ENCODE results near the gene CLTC.

Gene CLTC

DNA sequence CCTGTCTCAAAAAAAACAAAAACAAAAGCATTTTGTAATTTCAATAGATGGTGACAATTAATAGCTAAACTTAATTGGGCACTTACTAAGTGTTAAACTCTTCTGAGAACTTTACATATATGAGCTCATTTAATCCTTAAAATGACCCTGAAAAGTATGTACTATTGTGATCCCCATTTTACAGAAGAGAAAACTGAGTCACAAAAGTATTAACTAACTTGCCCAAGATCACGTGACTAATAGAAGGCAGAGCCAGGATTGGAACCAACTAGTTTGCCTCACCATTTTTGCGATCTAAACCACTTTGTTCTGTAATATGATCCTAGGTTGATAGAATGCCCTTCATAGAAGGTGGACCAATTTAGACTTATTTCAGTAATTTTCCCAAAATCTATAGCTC lies 114.0 kb downstream of the CLTC start:
- no peak for DNase-seq

DNA sequence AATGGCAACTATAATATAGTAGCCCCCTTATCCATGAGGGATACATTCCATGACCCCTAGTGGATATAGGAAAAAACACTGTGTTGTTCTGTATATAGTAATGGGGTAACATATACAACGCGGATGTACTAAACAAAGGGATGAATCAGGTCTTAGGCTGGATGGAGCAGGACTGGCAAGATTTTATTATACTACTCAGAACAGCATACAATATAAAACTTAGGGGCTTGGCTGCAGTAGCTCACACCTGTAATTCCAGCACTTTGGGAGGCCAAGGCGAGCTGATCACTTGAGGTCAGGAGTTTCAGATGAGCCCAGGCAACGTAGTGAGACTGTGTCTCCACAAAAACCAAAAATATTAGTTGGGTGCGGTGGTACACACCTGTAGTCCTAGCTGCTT lies 114.5 kb downstream of the CLTC start:
- no peak for DNase-seq

DNA sequence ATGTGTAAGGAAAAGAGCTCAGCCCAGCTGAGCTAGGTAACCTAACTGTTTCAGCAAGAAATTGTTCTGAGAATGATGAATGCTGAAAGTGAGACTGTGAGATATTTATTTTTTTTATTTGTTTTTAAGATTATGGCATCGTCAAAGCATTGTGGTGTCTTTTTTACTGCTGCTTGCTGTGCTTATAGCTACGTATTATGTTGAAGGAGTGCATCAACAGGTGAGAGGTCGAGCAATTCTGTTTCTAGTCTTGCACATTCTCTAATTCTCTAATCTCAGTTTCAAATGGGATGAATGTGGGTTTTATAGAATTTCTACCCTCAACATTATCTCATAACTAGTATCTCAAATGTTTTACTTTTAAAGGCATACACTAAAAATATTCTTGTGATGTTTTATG lies 117.6 kb downstream of the CLTC start:
- no peak for DNase-seq

GRCh38 chr17:59743842-59744241 lies 124.1 kb downstream of the CLTC start:
- DNase-seq = no peak

DNA sequence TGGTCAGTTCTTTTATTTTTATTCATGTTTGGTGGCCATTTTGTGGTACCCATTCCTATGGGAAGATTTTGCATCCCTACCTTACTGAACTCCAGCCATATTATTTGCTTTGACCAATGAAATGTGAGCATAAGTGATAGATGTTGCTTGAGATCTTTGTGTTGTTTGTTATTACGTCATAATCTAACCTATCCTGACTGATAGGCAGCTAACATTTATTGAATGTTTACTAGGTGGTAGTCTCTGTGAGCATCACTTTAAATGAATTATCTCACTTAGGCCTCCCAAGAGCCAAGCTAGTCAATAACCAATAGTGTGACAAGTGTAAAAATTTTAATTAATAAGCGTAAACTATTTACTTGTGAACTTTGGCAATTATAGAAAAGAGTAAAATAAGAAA lies 125.3 kb downstream of the CLTC start:
- DNase-seq = no peak
